Muscle layer of duodenum (tissue), 2 donors: ENCODE data around the gene DOC2A.

ENCODE experiments used
- H3K27ac ChIP-seq: one replicate; pipeline ENCODE4 v1.7.0; 2013; ENCODE audit warnings: mild to moderate bottlenecking, low read length
- H3K27me3 ChIP-seq: one replicate; pipeline ENCODE4 v1.7.0; 2013; ENCODE audit warnings: low read depth, mild to moderate bottlenecking, control low read depth, low read length
- H3K36me3 ChIP-seq, 2 donors: one replicate each; pipeline ENCODE4 v1.7.0; 2013; ENCODE audit warnings: low read length in 2 of 2, control low read depth in 1 of 2, mild to moderate bottlenecking in 1 of 2; ENCODE audit not compliant: insufficient read depth in 2 of 2, control insufficient read depth in 1 of 2
- H3K4me1 ChIP-seq, 2 donors: one replicate each; pipeline ENCODE4 v1.7.0; 2013; ENCODE audit warnings: low read length in 2 of 2, mild to moderate bottlenecking in 2 of 2, control low read depth in 1 of 2, moderate library complexity in 1 of 2; ENCODE audit not compliant: insufficient read depth in 2 of 2, control insufficient read depth in 1 of 2
- H3K4me3 ChIP-seq, 2 donors: one replicate each; pipeline ENCODE4 v1.7.0; 2013; ENCODE audit warnings: low read length in 2 of 2, low read depth in 1 of 2, mild to moderate bottlenecking in 1 of 2
- H3K9me3 ChIP-seq, 2 donors: one replicate each; pipeline ENCODE4 v1.7.0; 2013; ENCODE audit warnings: low read length in 2 of 2, control low read depth in 1 of 2, mild to moderate bottlenecking in 1 of 2; ENCODE audit not compliant: control insufficient read depth in 1 of 2
- donor health status: healthy.

The DOC2A gene

GRCh38 chr16:29974291-29975133, 36.3 kb downstream of the DOC2A start:
- Histone ChIP-seq H3K36me3 (peaks cover 17 to 28% of the 10 kb centered on the region in 2 donors), H3K27me3 (no peaks in the 10 kb centered on the region), H3K9me3 (no peaks in the 10 kb centered on the region), H3K27ac (peak overlapping the region; percentile 88), H3K4me1 (peaks cover 19 to 26% of the 10 kb centered on the region in 2 donors), H3K4me3 (peak overlapping the region; percentile 91 to 92)

- peak within 1 kb of the TSS; percentile 88 for H3K27ac ChIP-seq
- H3K4me1 ChIP-seq, result peaks cover 19 to 26% of the 10 kb centered on the region in 2 donors
- peak within 1 kb of the TSS; percentile 91 to 92 for H3K4me3 ChIP-seq
- no peaks in the 10 kb centered on the region for H3K27me3 ChIP-seq
- H3K9me3 ChIP-seq, result no peaks in the 10 kb centered on the region
- H3K36me3 ChIP-seq, result peaks cover 11 to 24% of the 10 kb centered on the region in 2 donors
Observed at GRCh38 chr16:29973384-29974246, 37.2 kb downstream of the DOC2A start, which contains the start of gene TAOK2. TSS of gene TAOK2 (plus strand) at chr16:29973868. CDS start at chr16:29977773, 3,905 bp downstream.

GRCh38 chr16:29972992-29973383, 37.8 kb downstream of the DOC2A start:
- no peak overlapping the region for H3K27ac ChIP-seq
- H3K4me1 ChIP-seq, result peaks cover 19 to 26% of the 10 kb centered on the region in 2 donors
- H3K27me3 ChIP-seq, result no peaks in the 10 kb centered on the region
- H3K9me3 ChIP-seq, result no peaks in the 10 kb centered on the region
- peak overlapping the region in 1 of 2 donors; percentile 92 for H3K4me3 ChIP-seq
- peaks cover 11 to 24% of the 10 kb centered on the region in 2 donors for H3K36me3 ChIP-seq

- H3K9me3 ChIP-seq, result no peaks in the 10 kb centered on the region
- no peak overlapping the region for H3K4me3 ChIP-seq
- no peak overlapping the region for H3K27ac ChIP-seq
- H3K27me3 ChIP-seq, result no peaks in the 10 kb centered on the region
- peaks cover 19 to 26% of the 10 kb centered on the region in 2 donors for H3K4me1 ChIP-seq
- H3K36me3 ChIP-seq, result peaks cover 11 to 24% of the 10 kb centered on the region in 2 donors
Observed at GRCh38 chr16:29972500-29972899, 38.3 kb downstream of the DOC2A start.

- no peaks in the 10 kb centered on the region for H3K27me3 ChIP-seq
- no peaks in the 10 kb centered on the region for H3K9me3 ChIP-seq
- H3K4me1 ChIP-seq, result peaks cover 16 to 20% of the 10 kb centered on the region in 2 donors
- H3K27ac ChIP-seq, result no peak overlapping the region
- H3K36me3 ChIP-seq, result peaks cover 11 to 24% of the 10 kb centered on the region in 2 donors
- H3K4me3 ChIP-seq, result no peak overlapping the region
Observed at GRCh38 chr16:29971304-29971703, 39.5 kb downstream of the DOC2A start.

GRCh38 chr16:29968205-29968604, 42.6 kb downstream of the DOC2A start:
- Histone ChIP-seq H3K9me3 (no peaks in the 10 kb centered on the region), H3K4me3 (no peak overlapping the region), H3K36me3 (peaks cover 17 to 28% of the 10 kb centered on the region in 2 donors), H3K27me3 (no peaks in the 10 kb centered on the region), H3K4me1 (peaks cover 0 to 4% of the 10 kb centered on the region in 2 donors), H3K27ac (no peak overlapping the region)

GRCh38 chr16:29963021-29963743, 47.6 kb downstream of the DOC2A start:
- H3K4me1 ChIP-seq, result peaks cover 7 to 12% of the 10 kb centered on the region in 2 donors
- peak overlapping the region; percentile 95 for H3K27ac ChIP-seq
- H3K4me3 ChIP-seq, result peak overlapping the region; percentile 77 to 97
- H3K27me3 ChIP-seq, result no peaks in the 10 kb centered on the region
- H3K36me3 ChIP-seq, result peaks cover 9 to 10% of the 10 kb centered on the region in 2 donors
- H3K9me3 ChIP-seq, result no peaks in the 10 kb centered on the region

- peaks cover 4 to 6% of the 10 kb centered on the region in 2 donors for H3K36me3 ChIP-seq
- peaks cover 7 to 12% of the 10 kb centered on the region in 2 donors for H3K4me1 ChIP-seq
- no peaks in the 10 kb centered on the region for H3K9me3 ChIP-seq
- H3K4me3 ChIP-seq, result peak overlapping the region; percentile 77 to 97
- peak overlapping the region; percentile 95 for H3K27ac ChIP-seq
- no peaks in the 10 kb centered on the region for H3K27me3 ChIP-seq
Observed at GRCh38 chr16:29962344-29962994, 48.4 kb downstream of the DOC2A start.

- H3K27me3 ChIP-seq, result no peaks in the 10 kb centered on the region
- H3K9me3 ChIP-seq, result no peaks in the 10 kb centered on the region
Observed at GRCh38 chr16:29961479-29962343, 49.1 kb downstream of the DOC2A start, which contains the start of gene TMEM219. TSS of gene TMEM219 (plus strand) at chr16:29962079. CDS start at chr16:29963144, 1,065 bp downstream.

GRCh38 chr16:29961127-29961478, 49.7 kb downstream of the DOC2A start:
- no peaks in the 10 kb centered on the region for H3K27me3 ChIP-seq
- H3K27ac ChIP-seq, result peak overlapping the region; percentile 63
- H3K36me3 ChIP-seq, result peaks cover 4 to 6% of the 10 kb centered on the region in 2 donors
- H3K4me3 ChIP-seq, result peak overlapping the region; percentile 77 to 87
- H3K9me3 ChIP-seq, result no peaks in the 10 kb centered on the region
- H3K4me1 ChIP-seq, result peaks cover 7 to 12% of the 10 kb centered on the region in 2 donors

More at GRCh38 chr16:29961479-29962343, 49.1 kb downstream of the DOC2A start, which contains the start of gene TMEM219:
- Histone ChIP-seq H3K27ac (peak within 1 kb of the TSS; percentile 95), H3K4me1 (peaks cover 7 to 12% of the 10 kb centered on the region in 2 donors), H3K4me3 (peak within 1 kb of the TSS; percentile 77 to 97), H3K36me3 (peaks cover 4 to 6% of the 10 kb centered on the region in 2 donors)
